Suprapubic skin (tissue), 3 donors: Measurements from ENCODE around the gene EYA2.

Source experiments
- CTCF ChIP-seq, 2 donors: fragments of 200-600 bp in 1 of 2; fragments of 450-650 bp in 1 of 2; sonication (generic) in 1 of 2; IDR thresholded peaks; one replicate each; pipeline ENCODE4 v1.5.1; 2016 to 2019; ENCODE audit warnings: antibody characterized with exemption in 2 of 2, mild to moderate bottlenecking in 1 of 2, moderate library complexity in 1 of 2
- EP300 ChIP-seq: sonication (generic); formaldehyde crosslinking; IDR thresholded peaks from one replicate; pipeline ENCODE4 v1.6.1; 2017; ENCODE audit warnings: antibody characterized with exemption

GRCh38 chr20:47235111-47235510, 340.5 kb downstream of the EYA2 start:
- no peak for TF ChIP-seq CTCF (IDR thresholded peaks at IDR 0.05)
- TF ChIP-seq EP300, result no peak
